Measurements from ENCODE around the gene MAST2.

DNA sequence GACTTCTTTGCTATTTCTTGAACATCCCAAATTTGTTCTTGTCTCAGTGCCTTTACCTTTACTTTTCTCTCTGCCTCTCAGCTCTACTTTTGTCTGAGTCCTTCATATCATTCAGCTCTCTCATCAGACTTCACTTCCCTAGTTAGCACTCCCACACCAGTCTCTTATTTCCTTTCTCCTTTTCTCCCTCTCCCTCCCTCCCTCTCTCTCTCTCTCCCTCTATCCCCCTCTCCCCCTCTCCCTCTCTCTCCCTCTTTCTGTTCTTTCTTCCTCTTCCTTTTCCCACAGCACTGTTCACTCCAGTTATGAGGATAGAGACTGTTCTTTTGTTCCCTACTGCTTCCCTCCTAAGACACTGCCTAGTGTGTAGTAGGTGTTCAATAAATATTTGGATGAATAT is 154.9 kb downstream of the MAST2 start:
- no peak for TF ChIP-seq ZNF274 (IDR thresholded peaks at IDR 0.05; ENCODE audit: low read depth, low read length)
- no peak for TF ChIP-seq FOSL1 (IDR thresholded peaks at IDR 0.05; ENCODE audit: low read depth)
- TF ChIP-seq, protein P1, sequence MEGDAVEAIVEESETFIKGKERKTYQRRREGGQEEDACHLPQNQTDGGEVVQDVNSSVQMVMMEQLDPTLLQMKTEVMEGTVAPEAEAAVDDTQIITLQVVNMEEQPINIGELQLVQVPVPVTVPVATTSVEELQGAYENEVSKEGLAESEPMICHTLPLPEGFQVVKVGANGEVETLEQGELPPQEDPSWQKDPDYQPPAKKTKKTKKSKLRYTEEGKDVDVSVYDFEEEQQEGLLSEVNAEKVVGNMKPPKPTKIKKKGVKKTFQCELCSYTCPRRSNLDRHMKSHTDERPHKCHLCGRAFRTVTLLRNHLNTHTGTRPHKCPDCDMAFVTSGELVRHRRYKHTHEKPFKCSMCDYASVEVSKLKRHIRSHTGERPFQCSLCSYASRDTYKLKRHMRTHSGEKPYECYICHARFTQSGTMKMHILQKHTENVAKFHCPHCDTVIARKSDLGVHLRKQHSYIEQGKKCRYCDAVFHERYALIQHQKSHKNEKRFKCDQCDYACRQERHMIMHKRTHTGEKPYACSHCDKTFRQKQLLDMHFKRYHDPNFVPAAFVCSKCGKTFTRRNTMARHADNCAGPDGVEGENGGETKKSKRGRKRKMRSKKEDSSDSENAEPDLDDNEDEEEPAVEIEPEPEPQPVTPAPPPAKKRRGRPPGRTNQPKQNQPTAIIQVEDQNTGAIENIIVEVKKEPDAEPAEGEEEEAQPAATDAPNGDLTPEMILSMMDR (IDR thresholded peaks at IDR 0.05 in 2 of 3, conservative IDR thresholded peaks at IDR 0.05 in 1 of 3; ENCODE audit: borderline replicate concordance in 1 of 3, insufficient read depth in 1 of 3, low read depth in 2 of 3, low read length in 2 of 3) = no peak
- TF ChIP-seq POLR2AphosphoS5 (IDR thresholded peaks at IDR 0.05; ENCODE audit: low read depth, low read length) = no peak
- no peak for TF ChIP-seq EZH2 (IDR thresholded peaks at IDR 0.05)
- TF ChIP-seq CEBPB (IDR thresholded peaks at IDR 0.05; ENCODE audit: low read depth) = no peak
- TF ChIP-seq, protein P2, sequence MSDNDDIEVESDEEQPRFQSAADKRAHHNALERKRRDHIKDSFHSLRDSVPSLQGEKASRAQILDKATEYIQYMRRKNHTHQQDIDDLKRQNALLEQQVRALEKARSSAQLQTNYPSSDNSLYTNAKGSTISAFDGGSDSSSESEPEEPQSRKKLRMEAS (IDR thresholded peaks at IDR 0.05) = no peak
- TF ChIP-seq POLR2A (IDR thresholded peaks at IDR 0.05; ENCODE audit: borderline replicate concordance, extremely low read depth, insufficient read depth, insufficient read length) = no peak
- no peak for TF ChIP-seq YY1 (IDR thresholded peaks at IDR 0.05; ENCODE audit: extremely low read depth, insufficient replicate concordance, low read depth, low read length)
- TF ChIP-seq JUND (IDR thresholded peaks at IDR 0.05) = no peak
- no peak for TF ChIP-seq RAD21 (IDR thresholded peaks at IDR 0.05; ENCODE audit: low read depth)
- TF ChIP-seq CBX3 (IDR thresholded peaks at IDR 0.05; ENCODE audit: low read depth) = no peak
- TF ChIP-seq, protein P3, sequence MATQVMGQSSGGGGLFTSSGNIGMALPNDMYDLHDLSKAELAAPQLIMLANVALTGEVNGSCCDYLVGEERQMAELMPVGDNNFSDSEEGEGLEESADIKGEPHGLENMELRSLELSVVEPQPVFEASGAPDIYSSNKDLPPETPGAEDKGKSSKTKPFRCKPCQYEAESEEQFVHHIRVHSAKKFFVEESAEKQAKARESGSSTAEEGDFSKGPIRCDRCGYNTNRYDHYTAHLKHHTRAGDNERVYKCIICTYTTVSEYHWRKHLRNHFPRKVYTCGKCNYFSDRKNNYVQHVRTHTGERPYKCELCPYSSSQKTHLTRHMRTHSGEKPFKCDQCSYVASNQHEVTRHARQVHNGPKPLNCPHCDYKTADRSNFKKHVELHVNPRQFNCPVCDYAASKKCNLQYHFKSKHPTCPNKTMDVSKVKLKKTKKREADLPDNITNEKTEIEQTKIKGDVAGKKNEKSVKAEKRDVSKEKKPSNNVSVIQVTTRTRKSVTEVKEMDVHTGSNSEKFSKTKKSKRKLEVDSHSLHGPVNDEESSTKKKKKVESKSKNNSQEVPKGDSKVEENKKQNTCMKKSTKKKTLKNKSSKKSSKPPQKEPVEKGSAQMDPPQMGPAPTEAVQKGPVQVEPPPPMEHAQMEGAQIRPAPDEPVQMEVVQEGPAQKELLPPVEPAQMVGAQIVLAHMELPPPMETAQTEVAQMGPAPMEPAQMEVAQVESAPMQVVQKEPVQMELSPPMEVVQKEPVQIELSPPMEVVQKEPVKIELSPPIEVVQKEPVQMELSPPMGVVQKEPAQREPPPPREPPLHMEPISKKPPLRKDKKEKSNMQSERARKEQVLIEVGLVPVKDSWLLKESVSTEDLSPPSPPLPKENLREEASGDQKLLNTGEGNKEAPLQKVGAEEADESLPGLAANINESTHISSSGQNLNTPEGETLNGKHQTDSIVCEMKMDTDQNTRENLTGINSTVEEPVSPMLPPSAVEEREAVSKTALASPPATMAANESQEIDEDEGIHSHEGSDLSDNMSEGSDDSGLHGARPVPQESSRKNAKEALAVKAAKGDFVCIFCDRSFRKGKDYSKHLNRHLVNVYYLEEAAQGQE (IDR thresholded peaks at IDR 0.05; ENCODE audit: low read depth) = no peak
- no peak for TF ChIP-seq SP1 (IDR thresholded peaks at IDR 0.05; ENCODE audit: low read depth)
